Measurements from ENCODE around the gene CPSF4L. TPM values are rescaled to one million over a fixed set of nuclear protein-coding genes. Genes with fewer than 3 reads are reported as not detected.

CPSF4L gene
- total RNA-seq, 1 experiment from 2014 or later = not detected

DNA sequence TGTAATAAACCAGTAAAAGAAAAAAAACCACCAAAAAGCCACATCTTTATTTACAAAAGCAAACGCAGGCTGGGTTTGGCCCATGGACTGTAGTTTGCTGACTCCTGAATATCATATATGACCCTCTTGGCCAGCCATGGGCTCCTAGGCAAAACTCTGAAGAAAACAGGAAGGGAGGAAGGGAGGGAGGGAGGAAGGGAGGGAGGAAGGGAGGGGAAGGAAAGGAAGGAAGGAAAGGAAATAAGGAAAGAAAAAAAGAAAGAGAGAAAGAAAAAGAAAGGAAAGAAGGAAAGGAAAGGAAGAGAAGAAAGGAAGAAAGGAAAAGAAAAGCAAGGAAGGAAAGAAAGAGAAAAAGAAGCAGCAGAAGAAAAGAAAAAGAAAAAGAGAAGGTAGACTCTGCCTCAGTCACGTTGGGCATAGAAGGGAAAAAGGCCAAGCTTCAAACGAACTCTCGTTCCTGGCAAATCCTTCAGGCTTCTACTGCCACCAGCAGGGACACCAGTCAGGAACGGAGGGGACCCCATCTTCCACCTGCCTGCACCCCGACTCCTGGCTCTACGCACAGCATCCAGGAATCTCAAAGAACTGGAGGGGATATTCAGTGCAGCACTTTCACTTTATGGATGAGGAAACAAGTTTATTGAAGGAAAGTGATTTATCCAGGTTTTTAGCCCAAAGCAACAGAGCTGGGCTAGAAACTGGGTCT, 28.0 kb upstream of the CPSF4L start:
- no peak for DNase-seq (ENCODE audit: low spot score)

DNA sequence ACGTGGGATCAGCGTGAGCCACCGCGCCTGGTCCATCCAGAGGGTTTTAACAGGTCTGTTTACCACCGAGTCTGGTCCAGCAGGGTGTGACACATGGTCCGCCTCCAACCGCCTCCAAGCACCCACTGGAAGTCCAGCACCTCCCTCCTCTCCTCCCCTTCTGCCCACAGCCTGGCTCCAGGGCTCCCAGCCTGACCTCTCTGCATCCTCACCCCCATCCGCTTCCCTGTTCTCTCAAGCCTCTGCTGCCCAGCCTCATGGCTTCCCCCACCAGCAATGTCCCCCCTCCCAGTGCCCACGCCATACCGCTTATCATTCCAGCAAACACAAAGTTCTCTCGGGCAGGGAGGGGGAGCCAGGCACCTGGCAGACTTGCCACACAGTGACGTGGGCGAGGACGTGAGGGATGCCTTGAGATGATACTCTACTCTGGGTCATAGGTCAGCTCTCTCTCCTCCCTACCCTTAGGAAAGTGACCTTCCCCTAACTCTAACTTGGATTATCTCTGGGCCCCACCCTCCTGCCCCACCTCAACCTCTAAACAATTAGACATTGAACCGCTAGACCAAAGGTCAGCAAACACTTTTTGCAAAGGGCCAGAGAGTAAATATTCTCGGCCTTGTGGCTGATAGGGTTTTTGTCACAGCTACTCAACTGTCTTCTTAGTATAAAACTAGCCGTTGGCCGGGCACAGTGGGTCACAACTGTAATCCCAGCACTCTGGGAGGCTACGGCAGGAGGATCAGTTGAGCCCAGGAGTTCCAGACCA, 27.0 kb upstream of the CPSF4L start:
- DNase-seq (ENCODE audit: low spot score) = peak; percentile 34

DNA sequence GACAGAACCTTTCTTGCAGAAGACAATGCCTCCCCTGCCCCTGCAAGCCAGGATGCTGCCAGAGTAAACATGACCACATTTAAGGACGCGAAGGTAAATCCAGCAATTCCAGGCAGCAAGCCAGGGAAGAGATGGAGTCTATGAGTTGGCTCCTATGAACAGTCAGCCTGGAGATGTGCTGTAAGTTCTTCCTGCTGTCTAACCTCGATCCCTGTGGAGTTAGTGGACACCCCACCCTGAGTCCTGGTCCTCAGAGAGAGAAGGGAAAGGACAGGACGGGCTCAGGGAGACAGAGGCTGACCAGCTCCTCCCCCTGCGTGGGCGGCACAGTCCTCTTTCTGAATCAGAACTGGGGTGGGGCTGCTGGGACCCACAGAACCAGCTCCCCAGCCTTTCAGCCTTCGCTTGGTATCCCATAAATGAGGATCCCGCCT, 25.2 kb upstream of the CPSF4L start:
- no peak for DNase-seq (ENCODE audit: low spot score)

DNA sequence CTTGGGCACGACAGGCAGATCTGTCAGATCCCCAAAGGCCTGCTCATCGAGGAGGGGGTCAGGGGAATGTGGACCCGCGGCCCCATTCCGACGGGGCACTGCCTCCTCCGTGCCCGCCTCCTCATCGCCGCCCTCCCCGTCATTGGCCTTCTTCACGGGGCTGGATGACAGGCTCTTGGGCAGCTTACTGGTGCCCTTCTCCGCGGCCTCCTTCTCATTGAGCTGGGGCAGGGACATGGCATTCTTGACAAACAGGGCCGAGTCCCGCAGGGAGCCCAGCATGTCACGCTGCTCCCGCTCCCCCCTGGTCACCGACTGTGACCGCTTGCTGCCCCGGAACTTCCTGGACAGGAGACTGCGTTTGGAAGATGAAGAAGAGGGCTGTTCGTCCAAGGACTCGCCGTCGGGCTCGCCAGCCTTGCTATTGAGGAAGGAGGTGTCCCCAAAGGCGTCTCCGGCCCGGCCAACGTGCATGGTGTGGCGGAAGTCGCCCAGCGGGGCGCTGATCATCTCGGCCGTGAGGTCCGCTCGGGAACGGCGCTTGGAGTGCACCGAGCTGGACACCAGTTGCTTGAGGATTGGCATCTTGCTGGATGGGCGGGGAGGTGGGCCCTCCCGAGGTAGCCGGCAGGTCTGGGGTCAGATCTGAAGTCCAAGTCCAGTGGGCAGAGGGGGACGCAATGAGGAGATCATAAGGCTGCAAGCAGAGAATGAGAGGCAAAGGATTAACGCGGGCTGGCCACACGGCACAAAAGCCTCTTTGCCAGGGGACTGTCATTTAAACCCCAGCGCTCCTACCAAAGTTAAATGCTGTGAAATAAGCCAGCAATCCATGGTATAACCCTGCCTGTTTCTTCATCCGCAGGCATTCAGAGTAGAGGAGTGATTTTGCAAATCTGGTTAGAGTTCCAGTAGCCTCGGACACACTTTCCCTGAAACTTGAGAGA, 24.5 kb upstream of the CPSF4L start:
- no peak for DNase-seq (ENCODE audit: low spot score)

DNA sequence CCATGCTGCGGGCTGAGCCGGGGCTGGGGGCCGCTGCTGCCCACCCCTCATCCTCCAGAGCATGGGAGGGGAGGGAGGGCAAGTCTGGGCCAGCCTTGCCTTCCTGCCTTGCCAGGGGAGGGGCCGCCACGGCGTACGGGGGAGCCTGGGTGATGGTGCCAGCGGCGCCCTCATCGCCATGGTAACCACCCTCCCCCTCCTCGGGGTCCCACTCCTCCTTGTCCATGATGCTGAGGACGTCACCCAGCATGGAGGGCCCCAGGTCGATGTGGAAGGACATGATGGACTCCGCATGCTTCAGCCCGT, 23.9 kb upstream of the CPSF4L start:
- no peak for DNase-seq (ENCODE audit: low spot score)

DNA sequence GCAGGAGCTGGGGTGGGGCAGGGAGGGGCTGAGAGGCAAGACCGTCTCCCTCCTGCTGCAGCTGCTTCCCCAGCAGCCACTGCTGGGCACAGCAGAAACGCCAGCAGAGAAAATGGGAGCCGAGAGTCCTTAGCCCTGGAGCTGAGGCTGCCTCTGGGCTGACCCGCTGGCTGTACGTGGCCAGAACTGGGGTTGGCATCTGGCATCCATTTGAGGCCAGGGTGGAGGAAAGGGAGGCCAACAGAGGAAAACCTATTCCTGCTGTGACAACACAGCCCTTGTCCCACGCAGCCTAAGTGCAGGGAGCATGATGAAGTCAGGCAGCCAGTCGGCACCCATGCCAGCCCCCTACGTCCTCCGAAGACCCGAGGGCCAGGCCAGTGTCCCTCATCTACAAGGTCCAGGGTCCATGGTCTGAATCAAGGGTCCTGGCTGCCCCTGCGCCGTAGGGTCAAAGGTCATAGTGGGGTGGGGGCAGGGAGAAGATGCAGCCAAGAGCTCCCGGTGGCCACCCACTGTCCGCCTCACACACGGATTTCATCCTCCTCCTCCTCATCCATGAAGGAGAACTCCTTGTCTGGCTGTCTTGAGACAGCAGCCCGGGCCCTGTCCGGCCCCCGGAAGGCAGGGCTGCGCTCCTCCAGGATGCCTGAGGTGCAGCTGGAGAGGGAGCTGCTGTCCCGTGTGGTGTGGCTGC, 23.4 kb upstream of the CPSF4L start:
- DNase-seq (ENCODE audit: low spot score) = no peak

DNA sequence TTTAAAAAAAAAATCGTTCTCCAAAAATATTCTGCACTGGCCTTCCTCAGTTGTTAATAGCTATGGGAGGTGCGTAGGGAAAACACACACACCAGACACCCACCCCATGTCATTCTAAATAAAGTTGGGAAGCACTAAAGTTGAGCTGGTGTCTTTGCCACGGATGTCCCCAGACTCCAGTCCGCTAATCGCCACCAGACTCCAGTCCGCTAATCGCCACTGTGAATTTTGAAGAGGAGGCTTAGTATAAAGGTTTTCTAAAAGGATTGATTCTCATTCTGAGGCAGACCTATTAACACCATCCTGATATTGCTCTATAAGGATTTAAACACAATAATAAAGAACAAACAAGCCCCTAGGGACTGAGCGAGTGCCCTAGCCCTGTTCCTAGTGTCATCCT, 22.7 kb upstream of the CPSF4L start:
- DNase-seq (ENCODE audit: low spot score) = no peak

DNA sequence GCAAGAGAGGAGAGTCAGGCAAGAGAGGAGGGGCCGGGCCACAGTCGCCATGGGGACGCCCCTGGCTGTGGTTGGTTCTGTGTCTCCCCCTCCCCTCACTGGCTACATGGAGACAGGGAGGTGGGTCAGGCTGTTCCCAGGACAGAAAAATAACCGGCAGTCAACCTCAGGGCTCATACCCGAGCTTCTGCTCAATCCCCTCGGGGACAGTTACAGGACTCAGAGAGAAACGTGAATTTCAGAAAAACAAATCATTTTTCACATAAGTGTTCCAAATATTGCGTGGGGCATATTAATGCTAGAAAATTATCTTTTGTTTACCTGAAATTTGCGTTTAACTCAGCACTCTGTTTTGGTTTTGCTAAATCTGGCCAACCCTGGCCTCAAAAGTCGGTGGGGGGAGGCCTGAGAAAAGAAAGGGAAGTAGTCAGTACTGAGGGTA, 22.2 kb upstream of the CPSF4L start:
- DNase-seq (ENCODE audit: low spot score) = no peak

DNA sequence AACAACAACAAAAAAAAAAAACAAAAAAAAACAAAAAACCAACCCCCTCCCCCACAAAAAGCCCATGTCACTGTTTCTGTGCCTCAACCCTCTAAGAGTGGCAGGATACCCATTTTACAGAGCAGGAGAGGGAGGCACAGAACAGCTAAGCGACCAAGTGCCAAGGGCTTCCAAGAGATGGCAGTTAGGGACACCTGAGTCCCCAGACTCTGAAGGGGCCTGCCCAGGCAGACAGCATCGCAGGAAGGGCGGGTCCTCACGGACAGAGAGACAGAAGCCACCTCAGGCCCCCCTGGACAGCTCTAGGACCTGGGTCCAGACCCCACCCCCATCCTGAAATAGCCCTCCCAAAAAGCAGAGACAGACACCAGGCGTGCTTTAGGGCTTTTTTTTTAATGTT, 21.6 kb upstream of the CPSF4L start:
- DNase-seq (ENCODE audit: low spot score) = no peak

DNA sequence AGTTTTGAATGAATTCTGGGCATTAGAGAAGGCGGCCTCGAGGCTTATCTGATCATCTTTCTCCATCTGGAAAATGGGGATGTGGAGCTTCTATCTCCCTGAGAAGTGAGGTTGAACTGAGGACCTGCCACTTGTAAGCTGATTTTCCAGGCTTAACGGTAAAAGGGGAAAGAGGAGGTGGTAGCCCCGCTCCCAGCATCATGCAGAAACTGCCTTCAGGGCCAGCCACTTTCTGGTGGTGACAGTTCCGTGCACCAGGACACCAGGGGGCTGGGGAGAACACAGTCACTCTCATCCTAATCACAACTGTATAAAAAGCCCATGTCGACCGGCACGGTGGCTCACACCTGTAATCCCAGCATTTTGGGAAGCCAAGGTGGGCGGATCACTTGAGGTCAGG, 20.9 kb upstream of the CPSF4L start:
- DNase-seq (ENCODE audit: low spot score) = no peak

DNA sequence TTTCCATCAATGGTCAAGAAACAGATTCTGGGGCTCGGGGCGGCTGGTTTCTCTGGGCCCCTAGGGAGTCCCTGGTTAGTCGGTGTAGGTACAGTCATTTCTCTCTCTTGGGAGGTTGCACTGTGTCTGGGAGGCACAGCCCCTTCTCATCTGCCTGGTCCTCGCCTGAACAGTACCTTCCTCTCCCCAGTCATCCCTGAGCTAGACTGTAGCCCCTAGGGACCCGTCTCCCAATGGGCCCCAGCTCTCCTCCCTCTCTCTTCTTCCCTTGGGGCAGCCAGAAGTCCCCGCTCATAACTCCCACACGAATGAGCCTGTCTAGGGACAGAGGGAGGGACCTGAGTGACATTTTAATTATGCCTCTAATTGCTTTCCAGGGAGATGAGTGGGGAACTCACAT, 20.2 kb upstream of the CPSF4L start:
- DNase-seq (ENCODE audit: low spot score) = no peak

DNA sequence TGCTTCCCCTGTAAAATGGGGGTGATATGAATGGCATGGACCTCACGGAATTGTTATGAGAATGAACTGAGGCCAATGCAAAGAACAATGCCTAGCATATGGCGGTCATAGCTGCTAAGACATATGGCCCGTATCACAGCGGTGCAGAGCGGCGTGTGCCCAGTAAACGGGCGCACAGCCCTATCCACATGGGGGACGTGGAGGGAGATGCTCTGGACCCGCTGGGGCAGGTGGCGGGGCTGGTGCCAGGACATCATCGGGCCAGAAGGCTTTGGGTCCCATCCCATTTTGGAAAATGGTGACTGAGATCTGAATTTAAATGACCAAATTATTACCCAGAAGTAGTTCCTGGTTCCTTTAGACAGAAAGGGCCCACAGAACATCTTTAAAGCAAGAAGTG, 18.5 kb upstream of the CPSF4L start:
- no peak for DNase-seq (ENCODE audit: low spot score)

DNA sequence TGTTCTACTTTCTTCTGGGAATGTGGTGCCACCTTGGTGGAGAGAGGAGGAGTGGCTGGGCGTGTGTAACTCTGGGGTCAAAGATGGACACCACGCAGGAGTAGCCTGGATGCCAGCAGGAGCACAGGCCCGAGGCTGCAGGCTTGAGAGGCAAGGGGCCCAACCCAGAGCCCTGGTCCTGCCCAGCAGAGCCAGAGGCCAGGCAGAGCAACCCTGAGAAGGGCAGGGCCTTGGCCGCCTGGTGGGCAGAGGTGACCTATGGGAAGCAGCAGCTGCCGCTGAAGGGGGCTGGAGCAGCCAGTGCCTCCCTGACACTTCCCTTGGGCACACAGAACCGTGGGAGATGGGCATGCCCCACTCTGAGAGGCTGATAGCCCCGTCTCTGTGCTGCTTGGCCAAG, 18.0 kb upstream of the CPSF4L start:
- no peak for DNase-seq (ENCODE audit: low spot score)

DNA sequence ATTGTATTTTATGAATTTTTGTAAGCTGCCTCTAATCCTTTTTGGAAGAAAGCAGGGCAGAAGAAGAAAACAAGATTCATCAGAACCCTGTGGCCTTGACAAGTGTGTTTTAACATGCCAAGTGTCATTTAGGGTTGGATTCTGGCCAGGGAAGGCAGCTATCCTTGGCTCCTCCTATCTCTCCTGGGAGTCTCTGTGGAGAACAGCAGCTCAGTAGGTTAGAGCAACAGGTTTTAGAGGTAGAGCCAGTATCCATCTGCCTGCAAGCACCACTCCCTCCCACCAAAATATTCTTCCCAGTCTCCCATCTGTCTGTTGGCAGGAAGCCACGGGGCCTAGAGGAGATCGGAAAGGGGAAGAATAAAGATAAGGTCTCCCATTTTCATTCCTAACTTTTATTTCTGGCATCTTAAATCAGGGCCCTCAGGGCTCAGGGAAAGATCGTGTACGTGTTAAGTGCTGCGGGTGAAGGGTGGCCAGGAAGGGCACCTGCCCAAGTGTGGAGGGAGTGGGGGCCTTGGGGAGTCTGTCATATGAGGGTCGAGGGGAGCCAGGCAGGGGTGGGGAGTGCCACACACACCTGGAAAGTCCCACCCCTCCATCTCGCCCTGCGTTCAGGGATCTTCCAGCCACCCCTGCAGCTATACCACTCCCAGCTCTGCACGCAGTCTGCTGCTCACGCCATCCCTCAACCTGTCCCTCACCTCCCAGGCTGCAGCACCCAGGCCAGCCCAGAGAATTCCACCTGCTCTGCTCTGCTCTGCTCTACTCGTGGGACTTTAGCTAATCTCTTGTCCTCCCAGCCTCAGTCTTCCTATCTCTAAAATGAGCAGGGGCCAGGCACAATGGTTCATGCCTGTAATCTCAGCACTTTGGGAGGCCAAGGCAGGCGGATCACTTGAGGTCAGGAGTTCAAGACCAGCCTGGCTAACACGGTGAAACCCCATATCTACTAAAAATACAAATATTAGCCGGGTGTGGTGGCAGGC, 17.1 kb upstream of the CPSF4L start:
- DNase-seq (ENCODE audit: low spot score) = no peak

DNA sequence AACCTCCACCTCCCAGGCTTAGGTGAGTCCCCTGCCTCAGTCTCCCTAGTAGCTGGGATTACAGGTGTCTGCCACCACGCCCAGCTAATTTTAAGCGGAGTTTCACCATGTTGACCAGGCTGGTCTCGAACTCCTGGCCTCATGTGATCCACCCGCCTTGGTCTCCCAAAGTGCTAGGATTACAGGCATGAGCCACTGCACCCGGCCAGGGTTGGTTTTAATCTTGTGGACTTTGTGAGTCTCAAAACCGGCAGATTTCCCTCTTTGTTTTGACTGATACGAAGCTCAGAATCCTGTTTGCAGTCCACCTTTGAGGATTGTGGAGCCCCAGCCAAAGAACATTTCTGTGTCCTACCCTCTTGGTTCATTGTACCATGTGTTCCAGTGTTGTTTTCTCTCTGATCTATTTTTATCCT, 16.4 kb upstream of the CPSF4L start:
- DNase-seq (ENCODE audit: low spot score) = no peak

DNA sequence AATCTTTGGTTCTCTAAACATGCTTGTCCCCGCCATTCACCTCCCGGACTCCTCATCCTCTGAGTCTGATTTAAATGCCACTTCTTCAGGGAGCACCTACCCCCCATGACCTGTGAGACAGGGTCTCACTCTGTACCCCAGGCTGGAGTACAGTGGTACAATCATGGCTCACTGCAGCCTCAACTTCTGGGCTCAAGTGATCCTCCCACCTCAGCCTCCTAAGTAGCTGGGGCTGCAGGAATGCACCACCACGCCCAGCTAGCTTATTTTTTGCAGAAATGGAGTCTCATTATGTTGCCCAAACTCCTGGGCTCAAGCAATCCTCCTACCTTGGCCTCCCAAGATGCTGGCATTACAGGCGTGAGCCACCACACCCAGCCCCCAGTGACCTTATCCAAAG, 12.8 kb upstream of the CPSF4L start:
- DNase-seq (ENCODE audit: low spot score) = no peak

DNA sequence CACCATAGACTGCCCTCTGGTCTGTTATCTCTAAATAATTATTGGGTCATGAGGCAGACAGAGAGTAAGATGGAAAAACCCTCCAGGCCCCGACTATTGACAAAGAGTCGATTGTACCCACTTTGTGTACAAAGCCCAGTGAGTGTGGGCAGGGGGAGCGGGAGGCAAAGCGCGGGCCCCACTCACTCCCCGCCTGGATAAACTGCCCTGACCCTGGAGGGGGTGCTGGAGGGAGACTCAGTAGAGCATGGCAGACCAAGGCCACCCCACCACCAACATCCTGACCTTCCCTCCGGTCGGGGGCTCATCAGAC, 11.2 kb upstream of the CPSF4L start:
- DNase-seq (ENCODE audit: low spot score) = no peak

DNA sequence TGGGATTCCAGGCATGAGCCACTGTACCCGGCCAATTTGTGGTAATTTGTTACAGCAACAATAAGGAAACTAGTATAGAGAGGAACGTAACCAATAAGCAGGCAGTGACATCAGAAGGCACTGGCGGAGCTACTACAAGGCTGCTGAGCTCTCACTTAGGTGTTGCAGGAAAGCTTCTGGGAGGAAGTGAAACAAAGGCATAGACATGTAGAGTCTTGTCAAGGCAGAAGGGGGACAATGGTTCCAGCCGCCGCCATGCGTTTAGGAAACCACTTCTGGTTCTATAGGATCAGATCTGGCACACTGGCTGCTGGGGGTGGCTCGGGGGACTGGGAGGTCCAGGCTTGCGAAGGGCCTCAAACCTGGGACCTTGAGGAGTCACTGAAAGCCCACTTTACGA, 9.4 kb upstream of the CPSF4L start:
- no peak for DNase-seq (ENCODE audit: low spot score)

DNA sequence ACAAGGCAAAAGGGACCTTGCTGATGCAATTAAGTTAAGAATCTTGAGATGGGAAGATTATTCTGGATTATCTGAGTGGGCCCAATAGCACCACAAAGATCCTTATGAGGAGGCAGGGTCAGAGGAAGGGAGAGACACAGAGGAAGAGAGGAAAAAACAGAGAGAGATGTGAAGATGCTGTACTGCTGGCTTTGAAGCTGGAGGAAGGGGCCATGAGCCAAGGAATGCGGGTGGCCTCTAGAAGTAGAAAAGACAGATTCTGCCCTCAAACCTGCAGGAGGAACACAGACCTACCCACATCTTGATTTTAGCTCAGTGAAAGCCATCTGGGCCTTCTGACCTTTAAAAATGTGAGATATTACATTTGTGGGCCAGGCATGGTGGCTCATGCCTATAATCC, 8.1 kb upstream of the CPSF4L start:
- DNase-seq (ENCODE audit: low spot score) = no peak

DNA sequence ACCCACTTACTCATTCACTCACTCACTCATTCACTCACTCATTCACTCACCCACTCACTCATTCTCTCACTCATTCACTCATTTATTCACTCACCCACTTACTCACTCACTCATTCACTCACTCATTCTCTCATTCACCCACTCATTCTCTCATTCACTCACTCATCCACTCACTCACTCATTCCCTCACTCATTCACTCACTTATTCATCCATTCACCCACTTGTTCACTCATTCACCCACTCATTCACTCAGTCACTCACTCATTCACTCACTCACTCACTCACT, 7.6 kb upstream of the CPSF4L start:
- no peak for DNase-seq (ENCODE audit: low spot score)

Data from H4 (cell line).